ENCODE measurements around the gene SRGAP3.

Gene SRGAP3

GRCh38 chr3:9249273-9250192, at the start of gene SRGAP3 (continued):
- TF ChIP-seq ZNF366 (tag by site-specific recombination; conservative IDR thresholded peaks at IDR 0.05) = peak; percentile 41; the same call in 1 of the 2 replicates
- TF ChIP-seq REST (tag by site-specific recombination; IDR thresholded peaks at IDR 0.05) = peak; percentile 33; the same call in 1 of the 2 replicates
- TF ChIP-seq ZNF335 (tag by site-specific recombination; conservative IDR thresholded peaks at IDR 0.05) = peak; percentile 82
- 0 out of 2 replicates have a peak, but pooled peaks have one; percentile 37 for TF ChIP-seq ZNF629 (tag by site-specific recombination; IDR thresholded peaks at IDR 0.05)
- TF ChIP-seq ZNF394 (tag by site-specific recombination; IDR thresholded peaks at IDR 0.05; ENCODE audit: borderline replicate concordance) = peak; percentile 22; the same call in 1 of the 2 replicates
- TF ChIP-seq REPIN1 (tag by site-specific recombination; IDR thresholded peaks at IDR 0.05; ENCODE audit: low read depth) = peak; percentile 91; the same call in 1 of the 2 replicates
- 0 out of 2 replicates have a peak, but pooled peaks have one; percentile 51 for TF ChIP-seq ZNF610 (tag by site-specific recombination; IDR thresholded peaks at IDR 0.05; ENCODE audit: borderline replicate concordance)
- no peak for TF ChIP-seq ZNF580 (tag by site-specific recombination; IDR thresholded peaks at IDR 0.05)
- TF ChIP-seq KLF8 (tag by site-specific recombination; IDR thresholded peaks at IDR 0.05) = no peak
- TF ChIP-seq ZFP37 (tag by site-specific recombination; IDR thresholded peaks at IDR 0.05) = 0 out of 2 replicates have a peak, but pooled peaks have one; percentile 76
- no peak for TF ChIP-seq ZNF513 (tag by site-specific recombination; IDR thresholded peaks at IDR 0.05)
- 0 out of 2 replicates have a peak, but pooled peaks have one; percentile 69 for TF ChIP-seq ZNF391 (tag by site-specific recombination; IDR thresholded peaks at IDR 0.05; ENCODE audit: borderline replicate concordance, low read depth)
- no peak for TF ChIP-seq ZNF175 (tag by site-specific recombination; IDR thresholded peaks at IDR 0.05)
- TF ChIP-seq ZNF785 (tag by site-specific recombination; IDR thresholded peaks at IDR 0.05) = 0 out of 2 replicates have a peak, but pooled peaks have one; percentile 58
- no peak for TF ChIP-seq ZNF707 (tag by site-specific recombination; IDR thresholded peaks at IDR 0.05)
- TF ChIP-seq ZNF488 (tag by site-specific recombination; IDR thresholded peaks at IDR 0.05) = no peak
- TF ChIP-seq ZNF114 (tag by site-specific recombination; IDR thresholded peaks at IDR 0.05) = no peak
- no peak for TF ChIP-seq ZNF132 (tag by site-specific recombination; IDR thresholded peaks at IDR 0.05; ENCODE audit: borderline replicate concordance)
- peak; percentile 98 for TF ChIP-seq ZBTB17 (tag by site-specific recombination; IDR thresholded peaks at IDR 0.05)
- TF ChIP-seq ZBTB20 (tag by site-specific recombination; IDR thresholded peaks at IDR 0.05) = peak; percentile 38; the same call in 1 of the 2 replicates
- peak; percentile 93 for TF ChIP-seq ZSCAN4 (tag by site-specific recombination; IDR thresholded peaks at IDR 0.05)
- TF ChIP-seq ZNF292 (tag by site-specific recombination; IDR thresholded peaks at IDR 0.05; ENCODE audit: borderline replicate concordance, low read depth) = no peak
- TF ChIP-seq ZBTB7A (tag by site-specific recombination; IDR thresholded peaks at IDR 0.05; ENCODE audit: low read depth) = no peak
- peak; percentile 7; the same call in 1 of the 2 replicates for TF ChIP-seq GLIS1 (tag by site-specific recombination; IDR thresholded peaks at IDR 0.05)
- no peak for TF ChIP-seq ZNF433 (tag by site-specific recombination; IDR thresholded peaks at IDR 0.05; ENCODE audit: low read depth)
- peak; percentile 24; the same call in 1 of the 2 replicates for TF ChIP-seq IKZF3 (tag by site-specific recombination; IDR thresholded peaks at IDR 0.05)
- 0 out of 2 replicates have a peak, but pooled peaks have one; percentile 7 for TF ChIP-seq EGR2 (tag by site-specific recombination; IDR thresholded peaks at IDR 0.05; ENCODE audit: low read depth)
- TF ChIP-seq GLIS2 (tag by site-specific recombination; IDR thresholded peaks at IDR 0.05) = no peak
- TF ChIP-seq KLF9 (tag by site-specific recombination; IDR thresholded peaks at IDR 0.05; ENCODE audit: low read depth) = peak; percentile 34; the same call in 1 of the 2 replicates
- TF ChIP-seq YY2 (tag by site-specific recombination; IDR thresholded peaks at IDR 0.05) = no peak
- 0 out of 2 replicates have a peak, but pooled peaks have one; percentile 6 for TF ChIP-seq ZNF341 (tag by site-specific recombination; IDR thresholded peaks at IDR 0.05; ENCODE audit: low read depth)
- no peak for TF ChIP-seq ZNF501 (tag by site-specific recombination; IDR thresholded peaks at IDR 0.05)
